Measurements from ENCODE around the gene ITPKB. TPM values are rescaled to one million over a fixed set of nuclear protein-coding genes. Genes with fewer than 3 reads are reported as not detected.
A peak's percentile ranks its signal among the peaks of the same experiment; 100 is the strongest.

ITPKB gene
- total RNA-seq, 1 donor from 2014 or later, result 24.8 TPM

DNA sequence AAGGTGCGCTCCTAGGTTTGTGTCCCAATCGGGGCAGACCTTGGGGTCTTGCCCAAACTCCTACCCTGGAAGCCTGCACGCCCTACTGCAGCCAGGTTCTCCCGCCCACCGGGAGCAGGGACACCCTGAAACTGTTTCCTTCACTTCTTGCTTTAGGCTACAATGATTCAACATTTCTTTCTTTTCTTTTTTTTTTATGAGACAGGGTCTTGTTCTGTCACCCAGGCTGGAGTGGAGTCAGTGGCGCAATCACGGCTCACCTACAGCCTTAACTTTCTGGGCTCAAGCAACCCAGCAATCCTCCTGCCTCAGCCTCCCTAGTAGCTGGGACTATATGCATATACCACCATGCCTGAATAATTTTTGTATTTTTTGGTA, 75.8 kb downstream of the ITPKB start:
- intact Hi-C loops (cut with DNase I), result loop anchor here (5.0 kb wide), 1 partner anchor 74 kb away; the partner anchor contains the start of gene ITPKB
- ATAC-seq (no peak), DNase-seq (ENCODE audit: missing footprints) (no peak)

DNA sequence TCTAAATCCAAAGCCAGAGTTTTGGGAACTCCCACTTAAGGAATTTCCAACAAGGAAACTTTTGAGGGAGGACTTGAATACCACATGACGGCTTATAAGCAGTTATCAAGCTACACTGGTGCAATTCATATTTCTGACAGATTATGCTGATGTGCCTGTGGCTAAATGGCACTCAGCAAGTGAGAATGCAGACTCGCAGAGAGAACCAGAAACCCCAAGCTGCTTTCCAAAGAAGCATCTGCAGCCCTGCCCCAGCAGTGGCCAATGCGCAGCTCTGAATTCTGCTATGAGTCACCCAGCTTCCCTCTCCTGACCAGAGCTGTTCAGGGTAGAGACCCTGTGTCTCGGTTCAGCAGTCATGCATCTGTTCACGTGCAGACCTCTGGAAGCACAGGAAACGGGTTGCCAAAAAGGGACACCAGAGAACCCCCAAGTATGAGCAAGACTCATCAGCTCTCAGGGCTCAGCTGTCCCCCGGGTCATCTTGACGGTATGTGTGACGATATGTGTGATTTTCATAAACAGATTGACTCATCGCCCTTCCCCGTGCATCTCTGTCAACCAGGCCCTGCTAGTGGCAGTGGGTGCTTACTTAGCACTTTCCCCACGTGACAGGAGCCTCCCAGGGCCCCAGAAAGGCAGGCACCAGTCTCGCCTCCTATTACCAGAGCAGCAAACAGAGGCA, 76.3 kb downstream of the ITPKB start:
- ATAC-seq (peak; percentile 71), DNase-seq (ENCODE audit: missing footprints) (peak; percentile 86)
- intact Hi-C loops (cut with DNase I), result loop anchor here (5.0 kb wide), 1 partner anchor 75 kb away; the partner anchor contains the start of gene ITPKB

DNA sequence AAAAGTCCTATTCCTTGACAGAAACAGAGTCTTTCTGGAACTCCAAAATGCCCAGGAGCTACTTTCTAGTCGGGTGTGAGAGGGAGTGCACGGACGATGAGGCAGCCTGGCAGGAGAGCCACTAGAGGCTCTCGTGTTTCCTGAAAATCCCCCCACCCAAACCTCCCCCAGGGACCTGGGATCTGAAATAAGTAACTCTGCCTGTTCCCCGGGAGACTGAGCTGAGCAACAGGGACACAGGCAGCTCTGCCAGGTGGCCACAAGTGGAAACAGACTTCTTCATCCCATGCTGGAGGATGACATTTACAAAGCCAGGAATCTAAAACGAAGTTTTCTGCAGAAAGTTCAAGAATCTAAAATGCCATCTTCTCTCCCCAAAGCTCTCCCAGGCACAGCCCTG, 77.1 kb downstream of the ITPKB start:
- DNase-seq (ENCODE audit: missing footprints) (no peak), ATAC-seq (no peak)
- intact Hi-C loops (cut with DNase I), result loop anchor here (2.0 to 5.0 kb wide), 2 partner anchors 15 to 75 kb away; partner anchors contain the start of gene ITPKB

DNA sequence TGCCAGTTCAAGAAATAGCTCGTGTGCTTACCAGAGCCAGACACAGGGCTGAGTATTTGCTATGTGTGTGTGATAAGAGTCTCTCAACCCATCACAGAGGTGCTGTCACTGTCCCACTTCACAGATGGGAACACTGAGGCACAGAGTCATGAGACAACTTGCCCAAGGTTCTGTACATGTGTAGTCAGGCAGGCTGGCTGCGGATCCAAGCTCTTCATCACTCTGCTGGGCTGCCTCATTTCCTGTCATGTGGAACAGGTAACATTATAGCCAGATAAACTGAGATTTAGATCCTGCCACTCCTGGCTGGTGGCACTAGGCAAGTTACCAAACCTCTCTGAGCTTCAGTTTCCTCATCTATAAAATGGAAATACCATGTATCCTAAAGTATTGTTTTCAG, 77.8 kb downstream of the ITPKB start:
- no peak for DNase-seq (ENCODE audit: missing footprints)
- no peak for ATAC-seq
- intact Hi-C loops (cut with DNase I), result loop anchor here (2.0 to 5.0 kb wide), 2 partner anchors 16 to 76 kb away; partner anchors contain the start of gene ITPKB

DNA sequence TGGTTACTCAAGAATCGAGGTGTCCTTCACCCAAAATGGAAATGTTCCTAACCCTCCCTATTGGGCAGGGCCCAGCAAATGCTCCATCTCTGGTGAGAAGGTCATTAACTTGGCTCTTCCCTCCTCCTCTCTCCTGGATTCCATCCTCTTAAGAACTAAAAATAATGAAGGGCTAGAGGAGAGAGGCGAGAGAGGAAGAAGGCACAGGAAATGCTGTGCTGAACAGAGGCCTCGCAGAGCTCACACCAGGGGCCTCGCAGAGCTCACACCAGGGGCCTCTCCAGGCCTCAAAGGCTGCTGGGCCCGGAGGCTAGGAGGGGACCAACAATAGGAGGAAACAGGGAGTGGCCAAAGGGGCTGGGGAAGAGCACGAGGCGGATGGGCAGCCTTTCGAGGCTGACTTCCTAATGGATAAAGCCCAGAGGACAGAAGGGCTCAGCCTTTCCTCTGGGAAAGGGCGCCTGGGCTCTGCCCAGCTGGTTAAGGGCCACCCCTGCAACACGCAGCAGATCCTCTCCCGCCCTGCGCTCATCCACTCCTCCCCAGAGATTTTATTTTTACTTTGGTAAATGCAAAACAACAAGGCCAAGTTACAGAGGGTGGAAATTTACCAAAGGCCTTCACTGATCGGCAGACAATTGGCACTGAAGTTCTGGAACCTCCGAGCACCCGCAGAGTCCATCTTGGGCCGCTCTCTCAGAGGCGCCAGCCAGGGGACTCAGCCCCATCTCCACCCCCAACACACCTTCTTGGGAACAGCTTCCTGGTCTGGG, 78.5 kb downstream of the ITPKB start:
- no peak for DNase-seq (ENCODE audit: missing footprints)
- peak; percentile 26 for ATAC-seq
- intact Hi-C loops (cut with DNase I), result loop anchor here (2.0 to 5.0 kb wide), 2 partner anchors 16 to 77 kb away; partner anchors contain the start of gene ITPKB

DNA sequence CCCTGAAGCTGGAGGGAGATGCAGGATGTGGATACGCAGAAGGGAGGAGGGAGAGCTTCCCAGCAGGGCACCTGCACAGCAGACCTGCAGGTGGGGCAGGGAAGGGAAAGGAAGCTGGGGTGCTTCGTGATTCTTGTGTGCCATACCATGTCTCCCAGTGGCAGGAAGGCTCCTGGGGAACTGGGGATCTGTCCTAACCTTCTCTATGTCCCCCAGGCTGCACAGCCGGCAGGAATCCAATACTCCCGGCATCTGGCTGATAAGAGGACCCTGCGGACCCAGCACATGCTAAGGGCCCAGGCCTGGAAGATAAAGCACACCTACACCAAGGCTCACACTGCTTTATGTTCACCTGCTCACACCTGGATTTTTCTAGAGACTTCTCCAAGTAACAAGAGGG, 79.4 kb downstream of the ITPKB start:
- intact Hi-C loops (cut with DNase I), result loop anchor here (2.0 to 5.0 kb wide), 2 partner anchors 17 to 78 kb away; partner anchors contain the start of gene ITPKB
- ATAC-seq (no peak), DNase-seq (ENCODE audit: missing footprints) (no peak)

DNA sequence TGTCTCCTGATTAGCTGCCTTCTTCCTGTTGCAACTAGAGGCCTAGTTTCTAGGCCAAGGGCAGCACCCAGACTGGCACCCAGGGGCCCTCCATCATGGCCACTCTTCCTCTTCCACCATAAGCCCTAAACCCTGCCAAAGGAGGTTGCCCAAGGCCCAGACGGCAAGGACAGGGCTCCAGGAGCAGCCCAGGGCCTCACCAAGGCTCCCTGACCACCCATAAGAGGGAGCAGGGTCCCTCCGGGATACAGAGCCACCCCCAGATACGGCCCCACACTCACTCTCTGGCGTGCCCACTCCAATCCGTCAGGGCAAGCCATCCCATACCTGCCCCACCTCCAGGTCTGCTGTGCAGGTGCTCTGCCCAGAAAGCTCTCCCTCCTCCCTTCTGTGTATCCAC, 79.9 kb downstream of the ITPKB start:
- intact Hi-C loops (cut with DNase I), result no loop called here
- no peak for DNase-seq (ENCODE audit: missing footprints)
- no peak for ATAC-seq

DNA sequence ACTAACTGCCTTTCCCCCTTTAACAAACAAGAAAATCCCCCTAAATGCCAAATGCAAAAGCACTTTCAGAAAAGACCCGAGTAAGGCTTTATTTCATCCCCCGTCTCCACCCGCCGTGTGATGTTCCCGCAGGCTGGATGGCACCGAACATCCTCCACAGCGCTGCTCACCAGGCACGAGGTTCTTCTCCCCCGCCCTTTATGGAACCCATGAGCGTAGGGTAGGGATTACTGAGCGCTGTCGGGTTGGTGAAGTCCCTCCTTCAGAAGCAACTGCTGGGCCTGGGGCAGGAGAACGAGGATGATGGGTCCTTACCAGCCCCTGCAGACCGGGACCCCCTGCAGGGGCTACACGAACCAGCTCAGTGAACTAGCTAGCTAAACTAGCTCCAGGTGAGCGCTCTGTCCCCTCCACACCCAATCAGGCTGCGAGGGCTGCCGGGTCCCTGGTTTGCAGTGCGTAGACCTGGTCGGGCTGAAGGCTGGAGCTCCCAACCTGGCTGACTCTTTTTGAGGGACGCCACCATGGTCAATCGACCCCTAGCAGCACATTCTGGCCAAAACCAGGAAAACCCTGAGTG, 80.4 kb downstream of the ITPKB start:
- DNase-seq (ENCODE audit: missing footprints), result no peak
- ATAC-seq, result no peak
- intact Hi-C loops (cut with DNase I), result no loop called here

DNA sequence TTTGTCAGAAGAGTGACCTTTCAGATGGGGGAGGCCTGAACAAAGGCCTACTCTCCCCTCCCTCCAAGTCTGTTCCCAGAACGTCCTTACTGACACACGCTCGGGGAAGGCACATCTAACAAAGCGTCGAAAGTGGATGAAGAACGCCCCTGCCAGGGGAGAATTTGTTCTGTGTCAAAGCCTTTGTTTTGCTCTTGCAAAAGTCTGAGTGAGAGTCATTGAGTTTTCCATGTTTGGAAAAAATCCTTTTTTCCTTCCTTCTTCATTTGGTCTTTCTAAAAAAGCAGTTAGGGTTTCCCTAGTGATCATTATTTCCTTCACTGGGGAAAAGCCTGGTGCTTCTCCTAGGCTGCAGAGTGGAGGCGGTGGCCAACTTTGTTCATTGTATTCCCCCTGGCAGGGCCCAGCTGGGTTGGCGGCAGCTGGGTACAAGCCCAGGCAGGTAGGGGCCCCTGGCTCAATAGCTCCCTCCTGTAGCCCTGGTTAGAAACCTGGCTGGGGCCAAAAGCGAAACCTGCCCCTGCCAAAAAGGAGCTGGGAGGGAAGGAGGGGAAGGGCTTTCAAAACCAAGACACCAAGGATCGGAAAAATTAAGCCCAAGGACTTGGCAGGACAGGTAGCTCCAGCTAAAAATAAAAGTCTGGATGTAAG, 81.1 kb downstream of the ITPKB start:
- no peak for ATAC-seq
- no peak for DNase-seq (ENCODE audit: missing footprints)
- intact Hi-C loops (cut with DNase I), result no loop called here

DNA sequence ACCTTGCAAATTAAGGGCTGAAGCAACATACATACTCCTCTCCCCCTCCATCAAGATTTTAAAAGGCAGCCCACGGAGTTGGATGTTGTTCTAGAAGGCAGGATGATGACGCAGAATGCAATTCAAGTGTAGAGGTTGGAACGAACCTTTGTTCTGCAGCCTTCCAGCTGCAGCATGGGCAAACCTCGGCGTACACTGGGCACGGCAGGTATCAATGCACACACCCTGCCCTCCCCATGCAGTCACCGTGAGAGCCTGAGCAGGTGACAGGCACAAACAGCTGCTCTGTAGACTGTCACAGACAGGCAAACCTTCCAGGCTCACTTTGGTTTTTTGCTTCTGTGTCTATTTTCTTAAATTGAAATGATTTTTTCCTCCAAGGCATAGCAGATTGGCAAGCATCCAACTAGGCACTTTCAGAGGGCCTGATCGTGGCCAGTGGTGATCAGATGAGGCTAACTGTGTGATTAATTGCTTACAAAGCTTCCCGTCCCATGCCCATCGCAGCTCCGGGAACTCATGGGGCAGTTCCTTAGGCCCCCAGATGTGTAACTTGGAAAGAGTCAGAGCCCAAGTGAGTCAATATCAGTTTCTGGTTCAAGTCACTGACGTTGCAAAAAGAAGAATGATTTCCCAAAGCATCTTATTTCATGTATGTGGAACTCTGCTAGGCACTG, 82.3 kb downstream of the ITPKB start:
- ATAC-seq, result no peak
- intact Hi-C loops (cut with DNase I), result no loop called here

DNA sequence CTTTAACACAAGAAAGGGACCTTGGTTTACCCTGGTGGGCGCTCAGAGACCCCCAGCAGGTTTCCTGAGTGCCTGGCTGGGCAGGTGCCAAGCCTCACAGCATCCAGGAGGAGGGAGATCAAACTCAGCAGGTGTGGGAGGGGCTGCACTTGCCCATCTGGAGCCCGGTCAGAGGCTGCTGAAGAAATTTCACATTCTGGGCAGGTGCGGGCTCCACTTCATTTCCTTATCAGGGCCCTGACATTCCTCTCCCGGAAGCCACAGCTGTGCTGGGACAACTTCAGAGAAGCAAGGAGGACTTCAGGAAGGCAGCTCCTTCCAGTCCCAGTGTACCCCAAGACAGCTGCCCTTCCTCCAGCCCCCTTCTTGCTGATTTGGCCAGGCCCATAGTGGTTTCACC, 82.9 kb downstream of the ITPKB start:
- DNase-seq (ENCODE audit: missing footprints) (no peak), ATAC-seq (no peak)
- intact Hi-C loops (cut with DNase I), result no loop called here

More for the DNA sequence above, 82.3 kb downstream of the ITPKB start:
- DNase-seq (ENCODE audit: missing footprints), result no peak

DNA sequence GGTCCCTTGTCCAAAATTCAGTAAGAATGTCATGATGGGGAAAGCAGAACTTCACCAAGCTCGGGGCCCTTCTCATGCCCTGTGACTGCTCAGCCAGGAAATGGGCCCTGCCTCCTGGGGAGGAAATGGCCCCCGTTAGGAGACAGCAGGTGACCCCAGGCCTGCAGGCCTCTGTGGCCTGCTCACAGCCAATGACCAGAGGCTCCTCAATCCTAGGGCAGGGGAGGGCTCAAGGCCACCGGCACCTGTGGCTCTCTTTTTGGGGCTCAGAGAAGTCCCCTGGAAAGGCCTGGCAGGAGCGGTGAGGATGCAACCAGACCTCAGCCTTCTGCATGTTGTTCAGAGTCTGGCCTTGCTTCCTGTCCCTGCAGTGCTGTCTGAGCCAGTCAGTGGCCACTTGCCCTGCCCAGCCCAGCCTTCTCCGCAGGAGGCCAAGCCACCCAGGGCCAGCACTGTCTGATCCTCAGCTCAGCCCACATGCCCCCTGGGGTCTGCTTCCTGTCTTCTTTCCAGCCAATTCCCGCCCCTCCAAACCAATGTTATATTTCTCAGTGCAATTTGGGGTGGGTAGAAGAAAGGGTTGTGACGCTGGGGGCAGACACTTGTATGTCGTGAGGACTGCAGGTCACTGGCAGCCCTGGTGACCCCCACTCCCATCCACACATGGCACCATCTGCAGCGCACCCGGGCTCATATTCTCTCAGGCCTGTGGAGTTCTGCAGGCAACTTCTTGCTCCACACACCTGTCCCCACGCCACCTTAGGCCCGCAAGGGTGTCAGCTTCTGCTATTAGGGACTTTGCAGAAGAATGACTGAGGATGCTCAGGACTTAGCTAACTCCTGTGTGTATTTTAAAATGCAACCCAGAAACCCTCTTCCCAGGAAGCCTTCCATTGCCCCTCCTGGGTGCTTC, 83.6 kb downstream of the ITPKB start:
- DNase-seq (ENCODE audit: missing footprints), result no peak
- intact Hi-C loops (cut with DNase I), result no loop called here
- no peak for ATAC-seq

DNA sequence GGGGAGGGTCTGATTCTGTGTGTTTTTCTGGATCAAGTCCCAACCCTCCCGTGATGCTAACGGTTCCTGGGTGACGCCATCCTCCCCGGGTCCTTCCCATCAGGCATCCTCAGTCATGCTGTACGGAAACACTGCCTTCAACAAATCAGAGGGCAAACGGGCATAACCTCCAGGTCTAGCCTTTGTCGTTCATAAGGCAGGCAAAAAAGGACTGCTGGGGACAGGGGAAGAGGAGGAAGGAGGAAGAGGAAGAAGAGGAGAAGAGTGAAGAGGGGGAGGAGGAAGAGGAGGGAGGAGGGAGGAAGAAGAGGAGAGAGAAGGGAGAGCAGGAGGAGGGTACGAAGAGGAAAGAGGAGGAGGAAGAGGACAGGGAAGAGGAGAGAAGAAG, 84.4 kb downstream of the ITPKB start:
- DNase-seq (ENCODE audit: missing footprints), result no peak
- intact Hi-C loops (cut with DNase I), result no loop called here
- ATAC-seq, result no peak

DNA sequence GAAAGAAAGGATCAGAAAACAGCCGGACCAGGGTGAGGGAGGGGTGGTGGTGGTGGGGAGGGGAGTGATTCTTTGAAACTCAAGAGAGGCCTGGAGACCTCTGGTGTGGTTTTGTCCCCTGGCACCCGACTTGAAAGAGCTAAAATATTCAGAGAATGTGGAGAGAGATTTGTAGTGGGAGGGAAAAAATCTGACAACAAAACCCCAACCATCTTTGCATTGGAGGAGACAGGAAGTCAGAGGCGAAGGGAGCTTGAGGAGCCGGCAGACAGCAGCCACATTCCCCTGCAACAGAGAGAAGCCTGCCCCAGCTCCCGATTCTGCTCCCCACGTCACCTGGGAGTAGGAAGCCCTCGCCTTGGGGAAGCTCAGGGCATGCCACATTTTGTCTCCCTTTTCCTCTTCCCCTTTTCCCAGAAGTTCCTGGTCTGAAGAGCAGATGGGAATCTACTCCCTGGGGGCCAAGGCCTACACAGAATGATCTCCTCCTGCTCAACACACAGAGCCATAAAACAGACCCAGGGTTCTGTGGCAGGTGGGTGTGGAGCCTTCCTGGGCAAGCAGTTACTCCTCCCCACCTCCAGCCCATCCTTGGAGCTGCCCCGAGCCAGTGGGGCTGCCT, 84.9 kb downstream of the ITPKB start:
- no peak for DNase-seq (ENCODE audit: missing footprints)
- no peak for ATAC-seq
- intact Hi-C loops (cut with DNase I), result no loop called here

DNA sequence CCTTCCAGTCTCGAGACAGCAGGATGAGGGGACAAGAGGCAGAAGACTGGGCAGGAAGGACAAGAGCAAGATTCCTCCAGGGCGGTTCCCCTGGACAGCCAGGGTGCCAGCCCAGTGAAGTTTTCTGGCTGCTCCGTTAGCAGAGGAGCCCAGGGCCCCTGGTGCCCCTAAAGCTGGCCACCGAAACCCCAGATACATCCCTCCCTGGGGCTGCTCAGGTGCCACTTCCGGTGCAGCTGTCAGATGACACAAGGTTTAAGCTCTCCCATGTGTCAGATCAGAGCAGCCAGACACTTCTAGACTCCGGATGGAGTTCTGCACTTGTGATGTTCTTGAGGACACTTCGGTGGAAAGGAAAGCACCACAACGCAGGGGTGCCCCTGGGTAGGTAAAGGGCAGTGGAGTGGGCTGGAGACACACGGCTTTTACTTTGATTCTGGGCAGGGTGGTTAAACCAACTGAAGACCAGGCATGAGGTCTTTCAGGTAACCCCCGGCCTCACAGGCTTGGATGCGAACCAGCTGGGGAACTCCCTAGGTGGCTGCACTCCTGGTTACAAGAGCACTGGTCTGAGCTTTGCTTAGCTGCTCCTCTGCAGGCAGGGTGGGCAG, 85.7 kb downstream of the ITPKB start:
- ATAC-seq, result no peak
- DNase-seq (ENCODE audit: missing footprints), result no peak
- intact Hi-C loops (cut with DNase I), result no loop called here

DNA sequence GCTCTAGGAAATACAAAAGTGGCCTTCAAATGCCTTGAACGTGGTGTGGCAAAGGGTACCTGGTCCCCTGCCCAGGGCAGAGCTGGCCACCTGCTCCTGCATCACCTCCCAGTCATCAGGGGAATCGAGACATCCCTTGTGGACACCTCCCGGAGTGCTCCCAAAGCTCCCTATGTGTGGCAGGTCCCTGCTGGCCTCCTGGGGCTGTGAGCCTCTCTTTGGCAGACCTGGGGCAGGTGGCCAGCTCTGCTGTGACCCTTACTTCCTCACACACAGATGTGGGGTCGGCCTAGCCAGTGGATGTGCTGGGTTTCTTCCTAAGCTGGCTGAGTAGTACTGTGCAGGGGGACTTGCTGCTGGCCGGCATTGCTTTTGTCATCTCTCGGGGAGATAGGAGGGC, 86.5 kb downstream of the ITPKB start:
- ATAC-seq (no peak), DNase-seq (ENCODE audit: missing footprints) (no peak)
- intact Hi-C loops (cut with DNase I), result no loop called here

DNA sequence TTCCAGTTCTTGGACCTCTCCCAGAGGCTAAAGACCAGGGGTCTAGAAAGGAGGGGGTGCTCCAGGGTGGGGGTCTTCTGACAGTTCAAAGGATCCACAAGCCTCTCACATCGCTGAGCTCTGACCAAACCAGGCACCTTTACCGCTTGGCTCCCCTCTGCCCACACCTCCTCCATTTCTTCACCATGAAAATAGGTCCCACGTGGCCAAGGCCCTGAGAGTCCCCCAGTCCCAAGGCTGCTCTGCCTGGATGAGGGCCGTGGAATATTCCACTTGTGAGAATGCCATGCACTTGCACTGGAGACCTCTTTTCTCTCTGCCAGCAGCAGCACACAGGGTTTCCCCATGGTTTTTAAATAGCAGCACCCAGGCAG, 87.4 kb downstream of the ITPKB start:
- ATAC-seq, result no peak
- no peak for DNase-seq (ENCODE audit: missing footprints)
- intact Hi-C loops (cut with DNase I), result no loop called here
